Measurements from ENCODE around the gene TMEM108.

TMEM108 gene

GRCh38 chr3:133429063-133429462 is 390.9 kb downstream of the TMEM108 start:
- no peak for DNase-seq

GRCh38 chr3:133439563-133439962 is 401.4 kb downstream of the TMEM108 start:
- DNase-seq: no peak

DNA sequence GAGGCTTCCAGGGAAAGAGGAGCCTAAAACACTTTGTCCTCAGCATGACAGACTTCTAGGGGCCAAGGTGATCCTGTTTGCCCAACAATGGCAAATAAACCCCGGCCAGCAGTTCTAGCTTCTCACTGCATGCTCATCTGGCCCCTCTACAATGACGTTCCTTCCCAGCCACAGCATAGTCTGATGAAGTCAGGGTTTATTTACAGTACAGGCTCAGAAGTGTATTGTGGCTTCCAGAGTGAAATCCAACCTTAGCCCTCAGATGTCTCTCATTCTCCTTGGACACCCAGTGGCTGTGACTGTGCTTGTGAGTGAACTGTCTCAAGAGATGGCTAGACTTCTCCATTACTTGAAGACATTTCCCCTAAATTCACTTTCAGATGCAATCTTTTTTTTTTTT is 402.5 kb downstream of the TMEM108 start:
- DNase-seq: no peak

- DNase-seq: no peak
These were observed 403.7 kb downstream of the TMEM108 start for GRCh38 chr3:133441867-133442270.

- no peak for DNase-seq
These were observed 404.3 kb downstream of the TMEM108 start for GRCh38 chr3:133442518-133442917.

DNA sequence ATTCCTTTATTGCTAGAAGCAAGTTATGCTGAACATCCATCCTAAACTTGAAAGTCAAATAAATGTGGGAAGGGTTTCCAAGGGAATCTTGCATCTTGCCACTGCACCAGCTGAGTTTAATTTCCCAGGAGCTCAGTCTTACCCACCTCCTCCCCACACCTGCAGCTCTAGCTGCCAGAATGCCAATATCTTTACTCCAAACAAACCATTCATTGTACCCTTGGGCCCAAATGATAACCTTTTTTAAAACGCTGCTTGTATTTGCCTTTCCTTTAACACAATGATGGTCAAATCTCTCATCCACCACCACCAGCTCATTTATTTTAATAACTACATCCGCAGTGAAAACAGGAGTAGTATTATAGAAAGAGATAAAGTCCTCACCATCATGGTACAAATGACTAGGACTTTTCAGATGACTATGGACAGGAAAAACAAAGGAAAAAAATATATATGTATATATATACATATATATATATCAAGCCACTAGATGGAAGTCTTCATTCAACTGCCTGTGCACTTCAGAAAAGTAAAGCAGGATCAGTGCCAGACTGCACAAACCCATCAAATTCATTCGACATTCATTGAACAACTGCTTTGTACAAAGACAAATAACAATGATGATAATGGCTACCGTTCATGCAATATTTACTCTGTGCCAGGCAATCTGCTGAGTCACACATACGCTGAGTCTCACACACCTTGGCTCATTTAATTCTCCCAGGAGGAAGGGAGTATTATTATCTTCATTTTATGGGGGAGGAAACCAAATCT is 405.6 kb downstream of the TMEM108 start:
- DNase-seq: no peak

DNA sequence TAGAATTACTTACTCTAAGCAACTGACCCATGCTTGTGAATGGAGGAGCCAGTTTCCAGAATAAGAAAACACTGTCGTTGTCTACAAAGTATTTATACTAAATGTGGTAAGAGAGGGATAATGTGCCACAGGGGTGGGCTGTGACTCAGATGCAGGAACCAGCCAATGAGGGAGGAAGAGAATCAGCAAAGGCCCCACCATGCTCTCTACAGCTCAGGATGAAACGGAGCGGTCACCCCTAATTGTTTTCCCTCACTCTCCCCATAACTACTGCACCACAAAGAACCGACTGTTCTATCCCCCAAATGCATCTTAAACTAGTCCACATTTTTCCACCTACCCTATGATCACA is 406.2 kb downstream of the TMEM108 start:
- DNase-seq: no peak

DNA sequence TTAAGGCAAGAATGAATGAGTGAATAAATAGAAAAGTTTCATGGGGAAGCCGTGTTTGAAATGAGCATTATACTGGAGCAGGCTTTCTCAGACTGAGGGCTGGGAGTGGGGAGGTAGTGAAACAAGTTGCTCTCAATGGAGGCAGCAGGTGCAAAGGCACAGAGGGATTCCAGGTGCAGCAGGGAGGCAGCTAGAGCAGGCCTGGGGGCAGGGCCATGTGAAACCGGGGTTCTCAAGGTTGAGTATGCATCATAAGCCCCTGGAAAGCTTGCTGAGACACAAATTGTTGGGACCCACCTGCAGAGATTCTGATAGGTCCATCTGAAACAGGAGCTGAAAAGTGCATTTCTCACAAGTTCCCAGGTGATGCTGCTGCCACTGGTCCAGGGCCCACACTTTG is 406.9 kb downstream of the TMEM108 start:
- no peak for DNase-seq

Data from stimulated activated CD4-positive, alpha-beta T cell treated with anti-CD3 and anti-CD28 coated beads, Interleukin-2, amount 100 ng/mL, for 48 hours (primary cell).